Activated CD4-positive, alpha-beta T cell treated with anti-CD3 and anti-CD28 coated beads for 48 hours (primary cell): ENCODE results near the gene SLC25A4.

Source experiments
- DNase-seq: peaks from one replicate; pipeline ENCODE4 v3.0.0-alpha.2; 2020

Gene SLC25A4

DNA sequence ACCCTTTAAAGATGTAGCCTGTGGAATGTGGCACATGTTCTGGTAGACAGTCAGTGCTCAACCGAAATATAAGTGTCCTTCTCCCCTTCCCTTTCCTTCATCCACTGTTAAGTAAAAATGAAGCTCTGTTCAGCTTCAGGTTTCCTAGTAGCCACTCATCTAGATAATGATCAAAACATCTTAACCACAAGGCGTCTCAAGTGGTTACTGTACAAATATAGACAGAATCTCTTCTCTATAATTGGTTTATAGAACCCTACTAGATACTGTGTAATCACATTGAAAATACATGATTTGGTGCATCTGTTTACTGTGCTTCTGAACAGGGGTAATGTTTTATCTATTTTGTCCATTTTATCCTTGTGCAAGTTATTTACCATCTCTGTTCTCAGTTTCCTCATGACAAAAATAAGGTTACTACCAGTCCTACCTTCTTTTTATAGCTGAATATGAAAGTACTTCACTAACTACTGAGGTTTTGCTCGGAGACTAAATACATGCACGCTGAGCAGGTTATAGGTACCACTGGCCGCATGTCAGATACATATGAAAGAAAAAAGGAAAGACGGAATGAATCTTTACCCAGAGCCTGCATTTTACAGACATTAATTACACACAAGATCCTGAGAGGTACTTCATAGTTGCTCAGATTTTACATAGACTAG lies 20.3 kb upstream of the SLC25A4 start:
- DNase-seq, result no peak

DNA sequence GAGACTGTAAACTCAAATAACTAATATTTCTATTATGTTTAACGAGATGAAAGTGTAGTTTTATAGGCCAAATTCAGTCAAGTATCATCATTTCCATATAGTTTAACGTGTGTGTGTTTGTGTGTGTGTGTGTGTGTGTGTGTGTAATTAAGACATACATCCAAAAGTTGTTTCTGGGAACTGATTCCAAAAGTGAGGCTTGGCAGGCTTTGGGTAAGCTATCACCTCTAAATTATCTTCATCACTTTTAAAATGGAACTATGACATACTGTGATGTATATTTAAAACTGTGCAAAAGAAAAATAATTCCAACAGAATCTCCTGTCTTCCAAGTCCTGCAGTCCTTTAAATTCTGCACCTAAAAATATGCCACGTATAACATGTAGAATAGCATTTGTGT lies 19.1 kb upstream of the SLC25A4 start:
- no peak for DNase-seq

DNA sequence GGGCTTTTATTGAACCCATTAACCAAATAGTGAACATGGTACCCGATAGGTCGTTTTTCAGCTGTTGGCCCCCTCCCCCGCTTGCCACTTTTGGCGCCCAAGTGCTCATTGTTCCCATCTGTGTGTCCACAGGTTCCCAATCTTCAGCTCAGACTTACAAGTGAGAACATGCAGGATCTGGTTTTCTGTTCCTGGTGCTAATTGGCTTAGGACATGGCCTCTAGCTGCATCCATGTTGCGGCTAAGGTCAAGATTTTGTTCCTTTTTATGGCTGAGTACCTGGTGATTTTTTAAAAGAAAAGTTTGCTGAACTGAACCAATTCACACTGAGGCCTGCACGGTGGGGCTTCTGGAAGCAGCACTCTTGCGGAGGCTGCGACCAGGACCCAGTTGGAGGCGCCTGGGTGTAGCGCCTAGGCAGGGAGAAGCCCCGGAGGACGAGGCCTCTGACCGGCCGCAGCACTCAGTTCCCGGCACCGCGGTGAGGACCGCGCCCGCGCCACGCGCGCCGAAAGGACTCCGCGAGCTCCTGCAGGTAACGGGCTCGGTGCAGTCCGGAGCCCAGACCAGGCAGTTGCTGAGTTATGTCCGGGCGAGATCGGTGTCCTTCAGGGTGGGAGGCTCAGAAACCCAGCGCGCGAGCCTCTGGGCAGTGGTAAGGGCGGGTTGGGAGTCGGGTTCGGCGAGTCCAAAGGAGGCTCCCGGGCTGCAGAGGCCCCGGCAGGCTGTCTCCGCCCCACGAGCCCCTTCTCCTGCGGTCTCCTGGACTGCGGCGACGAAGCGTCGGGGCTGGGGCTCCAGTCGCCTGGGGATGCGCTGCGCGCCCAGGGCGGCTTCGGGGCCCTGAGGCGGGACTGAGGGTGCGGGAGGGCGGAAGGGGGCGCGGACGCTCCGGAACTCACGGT lies 15.8 kb upstream of the SLC25A4 start:
- DNase-seq, result no peak

DNA sequence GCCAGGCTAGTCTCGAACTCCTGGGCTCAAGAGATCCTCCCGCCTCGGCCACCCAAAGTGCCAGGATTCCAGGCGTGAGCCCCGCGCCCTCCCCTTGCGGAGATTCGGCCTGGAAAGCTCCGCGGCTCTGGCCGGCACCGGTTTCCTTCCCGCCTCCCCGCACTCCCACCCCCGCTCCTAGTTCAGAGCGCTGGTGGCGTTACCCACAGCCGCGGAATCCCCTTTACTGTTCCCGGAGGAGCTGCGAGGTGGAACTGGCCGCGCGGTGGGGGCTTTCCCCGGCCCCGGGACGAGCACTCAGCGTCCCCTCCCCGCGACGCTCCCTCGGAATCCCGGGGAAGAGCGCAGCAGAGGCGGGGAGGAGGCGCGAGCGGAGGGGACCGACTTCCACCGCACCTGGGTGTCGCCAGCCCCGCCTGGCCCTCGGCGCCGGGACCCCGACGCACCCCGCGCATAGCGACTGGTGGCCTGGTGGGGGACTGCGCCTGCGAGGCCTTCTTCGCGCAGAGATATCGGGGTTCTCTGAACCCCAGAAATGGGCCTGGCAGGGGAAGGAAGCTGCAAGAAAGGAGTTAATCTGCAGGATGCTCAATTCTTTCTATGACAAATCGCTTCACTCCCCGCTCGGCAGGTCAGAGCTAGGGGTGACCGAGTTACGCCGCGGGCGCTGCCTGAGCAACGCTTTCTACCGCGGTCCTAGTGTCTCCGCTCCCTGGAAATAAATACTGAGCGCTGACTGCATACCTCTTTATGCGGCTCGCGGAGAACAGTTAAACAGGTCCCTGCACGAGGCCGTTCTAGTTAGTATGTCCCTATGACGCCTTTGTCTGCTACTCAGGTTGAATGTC lies 14.6 kb upstream of the SLC25A4 start:
- DNase-seq, result peak; percentile 35

DNA sequence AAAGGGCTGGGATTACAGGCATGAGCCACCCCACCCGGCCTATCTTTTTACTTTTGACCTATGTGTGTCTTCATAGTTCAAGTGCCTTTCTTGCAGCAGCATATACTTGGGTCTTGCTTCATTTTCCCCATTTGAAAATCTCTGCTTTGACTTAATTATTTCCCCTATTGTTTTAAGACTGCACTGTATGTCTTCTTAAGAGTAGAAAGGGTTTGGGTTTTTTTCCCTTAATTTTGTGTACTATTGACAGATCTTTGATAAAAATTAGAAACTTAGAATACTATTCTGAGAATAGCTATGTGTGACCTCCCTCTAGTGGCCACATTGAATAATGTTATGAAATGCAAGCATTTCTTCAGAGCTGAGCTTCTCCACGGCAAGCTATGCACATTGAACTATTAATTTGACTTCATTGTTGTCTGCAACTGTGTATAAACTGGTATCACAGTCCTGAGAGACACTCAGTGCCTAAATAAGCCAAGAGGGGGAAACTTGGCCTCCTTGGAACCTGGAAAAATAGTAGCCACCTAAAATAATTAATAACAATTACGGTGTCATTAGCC lies 8.7 kb upstream of the SLC25A4 start:
- no peak for DNase-seq

DNA sequence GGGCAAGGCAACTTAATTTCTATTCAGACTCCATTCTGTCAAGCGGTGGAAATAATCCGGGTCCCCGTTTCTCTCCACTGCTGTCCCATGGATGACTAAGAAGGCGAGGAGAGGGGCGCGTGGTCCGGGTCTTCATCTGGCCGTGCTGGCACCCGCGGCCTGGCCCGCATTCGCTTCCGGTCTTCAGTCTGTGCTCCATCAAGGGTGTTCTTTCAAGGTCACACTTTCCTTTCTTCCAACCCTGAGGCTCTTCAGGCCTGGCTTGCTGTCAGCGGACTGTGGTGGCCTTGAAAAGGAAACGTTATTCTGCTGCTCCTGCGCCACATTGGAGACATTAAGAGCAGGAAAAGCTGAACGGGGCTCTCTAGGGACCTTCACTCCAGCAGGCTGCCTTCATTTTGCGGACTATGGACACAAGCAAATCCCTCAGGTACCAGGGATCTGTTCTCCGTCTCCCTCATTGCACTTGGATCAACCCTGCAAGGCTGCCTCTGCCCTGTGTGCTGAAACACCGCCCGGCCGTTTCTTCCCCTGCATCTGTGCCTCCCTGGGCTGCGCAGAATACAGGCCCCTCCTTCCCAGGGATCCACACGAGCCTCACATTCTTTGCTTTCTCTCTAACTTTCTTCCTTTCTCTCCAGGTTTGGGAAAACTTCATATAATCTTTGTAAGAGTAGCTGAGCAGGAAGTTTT lies 5.7 kb upstream of the SLC25A4 start:
- DNase-seq, result no peak

DNA sequence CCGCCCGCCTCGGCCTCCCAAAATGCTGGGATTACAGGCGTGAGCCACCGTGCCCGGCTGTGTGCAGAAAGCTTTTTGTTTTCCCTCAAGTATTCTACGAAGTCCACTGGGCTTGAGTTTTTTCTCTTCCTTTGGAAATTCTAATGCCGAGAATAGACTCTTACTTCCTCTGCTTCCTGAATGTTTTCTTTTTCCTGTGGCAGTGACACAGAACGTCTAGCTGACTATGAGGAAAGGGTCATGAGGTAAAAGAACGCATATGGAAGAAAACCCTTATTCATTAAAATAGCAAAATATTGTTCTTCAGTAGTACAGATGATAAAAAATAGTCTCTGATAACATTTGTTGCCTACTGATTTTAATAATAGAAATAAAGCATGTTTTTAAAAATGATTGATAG lies 4.9 kb upstream of the SLC25A4 start:
- DNase-seq, result no peak

DNA sequence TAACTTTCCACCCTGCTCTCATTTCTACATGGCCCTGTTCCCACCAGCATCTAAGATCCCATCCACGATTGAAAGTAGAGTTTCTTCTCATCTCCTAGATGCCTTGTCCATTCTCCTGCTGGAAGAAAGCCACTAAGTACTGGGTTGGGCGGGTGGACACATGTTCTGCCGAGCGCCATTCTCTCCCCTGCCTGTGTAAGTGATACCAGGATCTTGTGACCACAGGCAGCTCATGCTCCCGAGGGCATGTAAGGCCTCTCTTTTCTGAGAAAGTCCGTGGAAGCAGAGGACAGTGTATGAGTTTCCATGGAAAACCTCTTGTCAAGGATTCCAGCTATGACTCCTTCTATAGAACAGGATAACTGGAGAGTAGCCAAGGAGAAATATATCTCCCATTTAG lies 3.3 kb upstream of the SLC25A4 start:
- no peak for DNase-seq

DNA sequence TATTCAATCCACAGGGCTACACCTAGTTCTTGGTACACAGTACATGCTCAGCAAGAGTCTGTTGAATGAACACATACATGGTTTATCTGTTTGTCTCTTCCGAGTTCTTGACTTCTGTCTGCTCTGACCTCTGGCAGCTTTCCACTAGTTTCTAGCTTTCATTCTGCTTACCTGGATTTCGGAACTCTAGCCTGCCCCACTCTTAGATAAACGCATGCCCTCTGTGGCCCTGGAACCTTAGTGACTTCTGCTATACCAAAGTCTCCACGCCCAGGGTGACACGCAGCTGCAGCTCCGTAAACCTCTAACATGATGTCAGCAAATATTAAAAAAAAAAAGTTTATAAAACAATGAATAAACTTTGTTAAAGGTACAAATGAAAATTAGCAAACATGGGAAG lies 1.3 kb upstream of the SLC25A4 start:
- DNase-seq, result no peak

DNA sequence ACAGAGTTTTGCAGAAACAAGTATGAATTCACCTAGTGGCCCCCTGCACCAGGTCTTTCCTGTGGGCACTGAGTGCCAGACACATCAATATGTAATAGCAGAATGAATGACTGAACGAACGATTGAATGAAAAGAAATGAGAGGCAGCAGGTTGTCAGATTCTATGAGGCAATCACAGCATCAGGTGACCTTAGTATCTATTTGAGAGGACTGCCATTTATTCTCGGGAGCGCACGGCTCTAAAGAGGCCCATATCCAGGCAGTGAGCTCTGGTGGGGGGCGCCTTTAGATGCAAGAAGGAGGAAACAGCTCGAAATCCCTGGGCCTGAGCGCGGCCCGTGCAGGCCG lies 528 bp upstream of the SLC25A4 start:
- DNase-seq, result no peak

DNA sequence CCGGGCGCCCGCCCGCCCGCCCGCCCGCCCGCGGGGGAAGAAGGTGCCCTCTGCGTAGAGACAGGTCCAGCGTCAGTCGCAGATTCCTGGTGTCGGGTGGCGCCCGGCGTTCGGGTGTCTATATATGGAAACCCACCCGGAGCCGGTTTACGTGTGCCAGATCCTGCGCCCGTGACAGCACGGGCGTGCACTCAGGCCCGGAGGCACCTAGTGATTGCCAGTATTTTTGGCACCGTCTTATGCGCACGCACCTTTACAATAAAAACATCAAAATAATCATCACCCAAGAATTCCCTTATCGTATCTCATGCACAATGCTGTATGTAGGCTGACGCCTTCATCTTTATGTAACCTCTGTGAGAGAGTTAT lies 519 bp downstream of the SLC25A4 start:
- peak; percentile 32 for DNase-seq

DNA sequence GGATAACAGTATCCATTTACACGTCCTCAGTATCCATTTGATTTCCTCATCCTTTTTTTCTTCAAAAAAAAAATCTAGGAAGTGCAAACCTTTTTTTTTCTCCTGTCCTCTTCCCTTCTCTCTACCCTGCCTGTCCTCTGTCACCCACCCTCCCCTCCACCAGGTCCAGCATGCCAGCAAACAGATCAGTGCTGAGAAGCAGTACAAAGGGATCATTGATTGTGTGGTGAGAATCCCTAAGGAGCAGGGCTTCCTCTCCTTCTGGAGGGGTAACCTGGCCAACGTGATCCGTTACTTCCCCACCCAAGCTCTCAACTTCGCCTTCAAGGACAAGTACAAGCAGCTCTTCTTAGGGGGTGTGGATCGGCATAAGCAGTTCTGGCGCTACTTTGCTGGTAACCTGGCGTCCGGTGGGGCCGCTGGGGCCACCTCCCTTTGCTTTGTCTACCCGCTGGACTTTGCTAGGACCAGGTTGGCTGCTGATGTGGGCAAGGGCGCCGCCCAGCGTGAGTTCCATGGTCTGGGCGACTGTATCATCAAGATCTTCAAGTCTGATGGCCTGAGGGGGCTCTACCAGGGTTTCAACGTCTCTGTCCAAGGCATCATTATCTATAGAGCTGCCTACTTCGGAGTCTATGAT lies 1.7 kb downstream of the SLC25A4 start:
- DNase-seq, result no peak

DNA sequence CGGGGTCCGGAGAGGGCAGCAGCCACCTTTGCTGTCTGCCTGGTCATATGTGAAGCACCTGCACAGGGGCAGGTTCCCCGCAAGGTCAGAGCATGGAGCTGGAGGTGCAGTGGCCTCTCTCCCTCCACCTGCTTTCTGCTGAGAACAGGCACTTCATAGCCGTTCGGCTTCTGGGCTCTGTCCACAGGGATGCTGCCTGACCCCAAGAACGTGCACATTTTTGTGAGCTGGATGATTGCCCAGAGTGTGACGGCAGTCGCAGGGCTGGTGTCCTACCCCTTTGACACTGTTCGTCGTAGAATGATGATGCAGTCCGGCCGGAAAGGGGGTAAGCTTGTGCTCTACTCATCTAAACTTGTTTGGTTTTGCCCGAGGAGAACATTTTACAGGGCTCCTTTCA lies 2.5 kb downstream of the SLC25A4 start:
- no peak for DNase-seq

DNA sequence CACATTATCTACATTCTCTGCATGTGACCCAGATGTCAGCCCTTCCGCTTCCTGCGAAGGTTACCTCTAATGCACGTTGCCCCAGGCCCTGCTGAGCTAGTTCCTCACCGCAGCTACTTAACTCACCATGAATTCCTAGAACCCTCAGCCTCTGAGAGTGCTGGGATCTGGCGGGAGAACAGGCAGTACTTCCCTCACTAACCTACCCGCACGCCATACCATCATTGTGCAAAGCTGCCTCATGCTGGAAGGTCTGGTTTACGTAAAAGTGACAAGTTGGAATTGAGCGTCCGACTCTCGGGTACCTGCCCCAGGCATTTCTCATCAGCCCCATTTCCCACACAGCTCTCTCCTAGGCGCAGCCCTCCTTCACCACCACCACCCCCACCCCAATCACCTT lies 6.3 kb downstream of the SLC25A4 start:
- no peak for DNase-seq

DNA sequence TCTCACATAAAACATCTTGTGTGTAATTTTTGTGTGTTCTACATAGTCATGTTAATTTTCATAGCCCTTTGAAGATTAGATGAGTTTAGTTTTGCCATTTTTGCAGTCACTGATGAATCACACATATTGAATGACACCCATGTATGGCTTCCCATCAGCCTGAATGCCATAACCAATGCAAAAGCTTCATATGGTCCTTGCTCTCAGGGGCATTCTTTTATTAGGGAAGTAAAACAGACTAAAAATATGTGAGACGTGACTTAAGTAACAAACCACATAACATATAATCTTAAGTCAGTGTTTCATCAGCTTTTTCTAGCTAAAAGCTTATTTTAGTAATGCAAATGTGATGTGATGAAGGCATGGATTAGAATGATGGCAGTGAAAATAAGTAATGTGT lies 8.2 kb downstream of the SLC25A4 start:
- no peak for DNase-seq

DNA sequence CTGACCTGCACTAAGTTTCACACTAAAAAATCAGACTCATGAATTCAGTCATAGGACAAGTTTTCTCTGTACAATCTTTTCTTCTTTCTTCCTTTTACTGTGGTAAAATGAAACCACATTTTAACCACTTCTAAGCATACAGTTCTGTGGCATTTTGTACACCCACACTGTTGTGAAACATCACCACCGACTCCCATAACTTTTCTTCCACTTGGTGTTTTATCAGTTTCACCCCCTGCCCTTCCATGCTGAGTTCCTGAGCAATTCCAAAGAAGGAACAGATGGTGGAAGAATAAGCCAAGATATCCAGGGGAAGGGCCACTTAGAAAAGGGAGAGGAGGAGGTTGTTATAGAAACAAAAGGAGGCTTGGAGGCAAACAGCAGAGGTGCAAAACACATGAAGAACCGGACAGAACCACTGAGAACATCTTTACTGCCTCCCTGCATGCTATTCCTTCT lies 22.6 kb downstream of the SLC25A4 start:
- no peak for DNase-seq

DNA sequence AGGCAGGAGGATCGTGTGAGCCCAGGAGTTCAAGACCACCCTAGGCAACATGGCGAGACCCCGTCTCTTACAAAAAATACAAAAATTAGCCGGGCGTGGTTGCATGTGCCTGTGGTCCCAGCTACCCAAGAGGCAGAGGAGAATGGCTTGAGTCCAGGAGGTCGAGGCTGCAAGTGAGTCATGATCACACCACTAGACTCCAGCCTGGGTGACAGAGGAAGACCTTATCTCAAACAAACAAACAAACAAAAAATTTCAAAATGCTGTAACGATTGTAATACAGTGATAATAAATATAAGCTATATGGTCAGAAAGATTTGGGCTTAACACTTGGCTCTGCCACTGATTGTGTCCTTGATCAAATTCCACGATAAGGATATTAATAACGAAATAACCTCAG lies 24.2 kb downstream of the SLC25A4 start:
- no peak for DNase-seq

DNA sequence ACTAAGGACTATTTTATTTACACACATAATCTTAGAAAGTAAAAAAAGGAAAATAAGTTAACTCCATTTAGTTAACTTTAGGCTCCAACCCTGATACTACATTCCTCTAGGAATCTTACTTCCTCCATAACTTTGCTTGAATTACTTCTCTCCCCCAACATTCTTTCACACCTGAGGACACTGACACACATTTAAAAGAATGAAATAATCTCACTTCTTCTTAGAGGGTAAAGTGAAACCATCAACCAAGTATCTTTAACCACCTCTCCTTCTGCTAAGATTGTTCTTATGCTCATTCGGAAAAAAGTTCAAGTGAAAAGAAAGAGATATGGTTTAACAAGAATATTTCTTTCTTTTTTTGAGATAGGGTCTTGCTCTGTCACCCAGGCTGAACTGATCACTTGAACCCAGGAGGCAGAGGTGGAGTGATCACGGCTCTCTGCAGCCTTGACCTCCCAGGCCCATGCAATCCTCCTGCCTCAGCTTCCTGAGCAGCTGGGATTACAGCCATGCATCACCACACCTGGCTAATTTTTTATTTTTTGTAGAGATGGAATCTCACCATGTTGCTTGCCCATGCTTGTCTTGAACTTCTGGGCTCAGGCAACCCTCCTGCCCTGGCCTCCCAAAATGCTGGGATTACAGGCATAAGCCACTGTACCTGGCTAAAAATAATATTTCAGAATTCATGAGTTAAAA lies 28.5 kb downstream of the SLC25A4 start:
- no peak for DNase-seq

DNA sequence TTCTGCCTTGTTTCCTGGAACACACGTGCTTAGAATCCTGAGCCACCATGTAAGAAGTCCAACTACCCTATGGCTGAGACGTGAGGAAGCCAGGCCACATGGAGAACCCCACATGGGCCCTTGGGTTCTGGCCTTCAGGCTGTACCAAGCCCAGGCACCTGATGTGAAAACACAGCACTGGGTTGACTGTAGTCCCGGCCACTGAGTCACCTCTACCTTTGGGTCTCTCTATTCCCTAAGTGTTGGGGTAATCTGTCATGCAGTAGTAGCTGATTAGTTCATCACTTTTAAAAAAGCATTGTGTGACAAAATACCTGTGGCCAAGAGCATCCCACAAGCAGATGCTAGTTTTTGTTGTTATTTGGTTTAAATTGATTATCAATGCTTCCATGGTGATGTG lies 36.4 kb downstream of the SLC25A4 start:
- DNase-seq, result peak; percentile 10

DNA sequence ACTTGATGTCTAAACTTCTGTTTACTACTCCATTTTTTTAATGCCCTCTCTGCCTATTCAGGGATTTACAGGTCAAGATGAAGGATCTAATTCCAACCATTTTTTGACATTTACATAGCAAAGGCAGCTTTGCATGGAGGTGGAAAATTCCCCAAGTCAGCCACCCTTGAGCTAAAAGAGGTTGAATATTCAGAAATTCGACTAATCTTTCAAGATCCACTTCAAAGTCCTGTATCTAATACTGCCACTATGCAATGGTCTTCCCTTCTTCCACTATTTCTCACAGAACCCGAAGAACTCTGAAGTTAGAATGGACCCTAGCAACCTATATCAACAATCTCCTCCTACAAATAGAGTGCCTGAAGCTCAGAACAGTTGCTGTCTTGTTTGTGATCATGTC lies 39.2 kb downstream of the SLC25A4 start:
- no peak for DNase-seq

DNA sequence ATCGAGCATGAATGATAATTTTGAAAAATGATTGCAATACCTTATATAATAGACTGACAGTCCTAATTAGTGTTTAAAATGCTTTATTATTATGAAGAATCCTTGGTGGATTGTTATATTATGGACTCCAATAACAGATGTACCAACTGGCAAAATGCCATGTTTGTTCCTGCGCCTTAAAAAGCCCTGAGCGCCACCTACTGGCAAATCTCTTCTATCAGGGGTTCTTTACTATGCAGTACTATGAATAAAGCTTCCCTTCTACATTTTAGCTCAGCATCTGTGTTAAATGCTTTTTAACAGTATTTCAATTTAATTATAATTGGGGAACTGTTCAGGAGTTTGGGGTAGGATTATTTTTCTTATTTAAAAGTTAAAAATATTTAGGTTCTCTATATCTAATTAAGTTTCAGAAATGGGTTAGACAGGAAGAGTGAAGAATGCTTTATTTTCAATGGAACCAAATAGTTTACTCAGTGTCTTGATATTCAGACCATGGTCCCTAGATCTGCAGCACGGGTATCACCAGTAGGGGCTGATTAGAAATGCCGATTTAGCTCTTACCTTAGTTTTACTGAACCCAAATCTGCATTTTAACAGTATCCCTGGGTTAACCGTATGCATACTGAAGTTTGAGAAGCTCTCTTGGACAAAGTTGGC lies 40.7 kb downstream of the SLC25A4 start:
- DNase-seq, result peak; percentile 83
